AG10803 (cell line): ENCODE measurements around the gene GRID2.
"Not testable (repeated sequence)": the region's sequence is repeated elsewhere in the genome, so short reads cannot be mapped to it uniquely, and the experiment has no call there.

Experiments
- DNase-seq: peaks from one replicate; pipeline ENCODE4 v3.0.0; 2010; ENCODE audit warnings: low read depth
- H3K4me3 ChIP-seq: 2 replicates; pipeline ENCODE4 v1.5.1; 2011; ENCODE audit warnings: mild to moderate bottlenecking, low read length, control low read depth
- TF ChIP-seq, protein P1 (sequence below): conservative IDR thresholded peaks from 2 replicates; pipeline ENCODE4 v1.5.1; 2011; ENCODE audit warnings: mild to moderate bottlenecking, low read length, control low read depth, inconsistent platforms

The GRID2 gene

DNA sequence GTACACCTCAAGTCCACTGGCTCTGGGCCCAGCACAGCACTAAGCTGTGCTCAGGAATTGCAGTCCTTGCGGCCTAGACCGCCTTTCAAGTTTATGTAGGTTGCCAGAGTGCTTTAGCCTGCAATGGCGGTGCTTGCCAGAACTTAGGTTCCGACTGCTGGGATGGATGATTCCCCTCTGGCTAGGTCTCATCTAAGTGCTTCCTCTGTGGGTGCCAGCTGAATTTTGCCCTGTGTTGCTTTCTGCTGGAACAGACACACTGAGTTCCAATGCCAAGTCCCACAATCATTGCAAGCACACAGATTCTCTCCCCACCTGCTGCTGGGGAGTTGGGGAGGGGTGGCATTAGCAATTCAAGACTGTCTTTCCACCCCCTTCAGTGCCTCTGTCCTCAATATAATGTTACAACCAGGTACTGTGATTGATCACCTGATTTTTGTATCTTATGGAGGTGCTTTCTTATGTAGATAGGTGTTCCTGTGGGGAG lies 129.5 kb downstream of the GRID2 start:
- no peak for DNase-seq
- no peak overlapping the region for H3K4me3 ChIP-seq
- TF ChIP-seq, protein P1, sequence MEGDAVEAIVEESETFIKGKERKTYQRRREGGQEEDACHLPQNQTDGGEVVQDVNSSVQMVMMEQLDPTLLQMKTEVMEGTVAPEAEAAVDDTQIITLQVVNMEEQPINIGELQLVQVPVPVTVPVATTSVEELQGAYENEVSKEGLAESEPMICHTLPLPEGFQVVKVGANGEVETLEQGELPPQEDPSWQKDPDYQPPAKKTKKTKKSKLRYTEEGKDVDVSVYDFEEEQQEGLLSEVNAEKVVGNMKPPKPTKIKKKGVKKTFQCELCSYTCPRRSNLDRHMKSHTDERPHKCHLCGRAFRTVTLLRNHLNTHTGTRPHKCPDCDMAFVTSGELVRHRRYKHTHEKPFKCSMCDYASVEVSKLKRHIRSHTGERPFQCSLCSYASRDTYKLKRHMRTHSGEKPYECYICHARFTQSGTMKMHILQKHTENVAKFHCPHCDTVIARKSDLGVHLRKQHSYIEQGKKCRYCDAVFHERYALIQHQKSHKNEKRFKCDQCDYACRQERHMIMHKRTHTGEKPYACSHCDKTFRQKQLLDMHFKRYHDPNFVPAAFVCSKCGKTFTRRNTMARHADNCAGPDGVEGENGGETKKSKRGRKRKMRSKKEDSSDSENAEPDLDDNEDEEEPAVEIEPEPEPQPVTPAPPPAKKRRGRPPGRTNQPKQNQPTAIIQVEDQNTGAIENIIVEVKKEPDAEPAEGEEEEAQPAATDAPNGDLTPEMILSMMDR = no peak

DNA sequence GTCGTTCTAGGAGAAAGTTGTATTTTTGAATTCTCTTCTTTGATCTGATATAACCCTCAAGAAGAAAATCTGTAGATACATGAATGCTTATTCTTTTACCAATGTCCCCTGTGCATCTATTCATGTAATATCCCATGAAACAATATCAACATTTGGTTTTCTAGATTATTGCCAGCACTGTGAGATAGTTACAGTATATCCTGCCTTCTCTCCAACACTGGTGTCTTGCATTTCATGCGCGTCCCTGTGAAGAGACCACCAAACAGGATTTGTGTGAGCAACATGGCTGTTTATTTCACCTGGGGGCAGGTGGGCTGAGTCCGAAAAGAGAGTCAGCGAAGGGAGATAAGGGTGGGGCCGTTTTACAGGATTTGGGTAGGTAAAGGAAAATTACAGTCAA lies 135.0 kb downstream of the GRID2 start:
- not testable (repeated sequence) for DNase-seq, H3K4me3 ChIP-seq

DNA sequence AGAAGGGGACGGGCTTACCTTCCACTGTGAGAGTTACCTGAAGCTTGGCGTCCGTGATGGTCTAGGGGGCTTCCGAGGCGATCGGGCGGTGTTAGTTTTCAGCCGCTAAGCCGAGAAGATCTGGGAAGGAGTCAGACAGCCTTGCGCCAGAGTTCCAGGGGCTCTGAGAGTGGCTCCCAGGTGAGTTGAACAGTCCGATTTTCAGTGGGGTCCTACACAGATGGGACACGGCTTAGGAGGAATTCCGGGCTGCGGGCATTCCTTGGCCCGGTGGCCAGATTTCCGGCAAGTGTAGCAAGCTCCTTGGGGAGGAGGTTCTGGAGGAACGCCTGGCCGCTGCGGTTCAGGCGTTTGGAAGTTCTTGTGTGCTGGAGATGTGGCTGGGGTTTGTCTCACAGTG lies 138.4 kb downstream of the GRID2 start:
- not testable (repeated sequence) for H3K4me3 ChIP-seq, DNase-seq

DNA sequence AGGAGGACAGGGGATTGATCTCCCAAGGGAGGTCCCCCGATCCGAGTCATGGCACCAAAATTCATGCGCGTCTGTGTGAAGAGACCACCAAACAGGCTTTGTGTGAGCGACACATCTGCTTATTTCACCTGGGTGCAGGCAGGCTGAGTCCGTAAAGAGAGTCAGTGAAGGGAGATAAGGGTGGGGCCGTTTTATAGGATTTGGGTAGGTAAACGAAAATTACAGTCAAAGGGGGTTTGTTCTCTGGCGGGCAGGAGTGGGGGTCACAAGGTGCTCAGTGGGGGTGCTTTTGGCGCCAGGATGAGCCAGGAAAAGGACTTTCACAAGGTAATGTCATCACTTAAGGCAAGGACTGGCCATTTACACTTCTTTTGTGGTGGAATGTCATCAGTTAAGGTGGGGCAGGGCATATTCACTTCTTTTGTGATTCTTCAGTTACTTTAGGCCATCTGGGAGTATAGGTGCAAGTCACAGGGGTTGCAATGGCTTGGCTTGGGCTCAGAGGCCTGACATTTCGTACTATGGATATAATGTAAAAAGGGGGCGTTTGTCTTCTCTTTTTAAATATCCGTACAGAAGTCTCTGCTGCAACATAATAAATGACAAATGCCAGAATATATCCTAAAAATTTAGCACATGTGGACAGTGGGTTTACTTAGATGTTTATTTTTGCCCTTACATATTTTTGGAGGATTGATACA lies 140.5 kb downstream of the GRID2 start:
- H3K4me3 ChIP-seq, DNase-seq: not testable (repeated sequence)

DNA sequence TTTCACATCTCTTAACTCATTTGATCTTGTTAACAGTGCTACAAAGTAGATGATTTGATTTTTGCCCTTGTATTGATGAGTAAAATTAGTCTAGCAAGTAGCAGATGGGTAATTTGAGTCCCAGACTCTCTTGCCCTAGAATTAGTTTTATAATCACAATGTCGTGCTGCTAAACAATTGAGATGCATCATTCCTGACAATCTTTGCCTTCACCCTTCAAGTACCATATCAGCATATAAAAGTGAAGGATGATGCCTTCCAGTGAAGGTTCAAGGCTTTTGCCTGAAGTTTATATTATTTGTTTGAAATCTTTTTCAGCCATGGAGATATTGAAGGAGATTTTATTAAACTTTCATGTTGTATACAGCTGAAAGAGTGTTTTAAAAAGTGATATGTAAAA lies 141.4 kb downstream of the GRID2 start:
- no peak for DNase-seq
- H3K4me3 ChIP-seq = no peak overlapping the region
- TF ChIP-seq, protein P1 = no peak

DNA sequence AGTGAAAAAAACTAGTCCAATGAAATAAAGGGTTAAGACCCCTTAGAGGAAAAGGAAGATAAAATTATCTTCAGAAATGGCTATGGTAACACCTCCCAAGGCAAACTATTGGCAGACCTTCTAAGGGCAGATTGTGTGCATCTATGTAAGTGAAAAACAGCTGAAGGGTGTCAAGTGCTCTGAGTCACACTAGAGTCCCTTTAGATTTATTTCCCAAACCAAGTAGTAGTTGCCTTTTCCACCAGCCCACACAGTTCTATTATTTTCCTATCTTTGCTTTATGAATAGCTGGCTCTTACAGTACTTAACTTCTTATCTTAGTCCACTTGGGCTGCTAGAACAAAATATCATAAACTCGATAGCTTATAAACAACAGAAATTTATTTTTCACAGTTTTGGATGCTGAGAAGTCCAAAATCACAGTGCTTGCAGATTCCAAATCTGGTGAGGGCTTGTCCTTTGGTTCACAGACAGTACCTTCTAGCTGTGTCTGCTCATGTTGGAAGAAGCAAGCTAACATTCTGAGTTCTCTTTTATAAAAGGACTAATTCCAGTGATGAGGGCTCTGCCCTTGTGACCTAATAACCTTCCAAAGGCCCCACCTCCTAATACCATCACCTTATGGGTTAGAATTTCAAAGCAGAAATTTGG lies 143.6 kb downstream of the GRID2 start:
- DNase-seq = no peak
- no peak overlapping the region for H3K4me3 ChIP-seq

DNA sequence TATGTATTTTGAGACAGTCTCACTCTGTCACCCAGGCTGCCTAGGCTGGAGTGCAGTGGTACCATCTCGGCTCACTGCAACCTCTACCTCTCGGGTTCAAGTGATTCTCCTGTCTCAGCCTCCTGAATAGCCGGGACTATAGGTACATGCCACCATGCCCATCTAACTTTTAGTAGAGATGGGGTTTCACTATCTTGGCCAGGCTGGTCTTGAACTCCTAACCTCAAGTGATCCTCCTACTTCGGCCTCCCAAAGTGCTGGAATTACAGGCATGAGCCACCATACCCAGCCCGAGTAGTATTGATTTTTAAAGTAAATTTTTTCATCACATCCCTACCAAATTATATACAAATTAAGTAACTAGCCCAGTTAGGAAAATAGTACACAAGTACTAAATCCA lies 144.4 kb downstream of the GRID2 start:
- not testable (repeated sequence) for DNase-seq, H3K4me3 ChIP-seq

More for the DNA sequence above, 143.6 kb downstream of the GRID2 start:
- TF ChIP-seq, protein P1 = no peak

DNA sequence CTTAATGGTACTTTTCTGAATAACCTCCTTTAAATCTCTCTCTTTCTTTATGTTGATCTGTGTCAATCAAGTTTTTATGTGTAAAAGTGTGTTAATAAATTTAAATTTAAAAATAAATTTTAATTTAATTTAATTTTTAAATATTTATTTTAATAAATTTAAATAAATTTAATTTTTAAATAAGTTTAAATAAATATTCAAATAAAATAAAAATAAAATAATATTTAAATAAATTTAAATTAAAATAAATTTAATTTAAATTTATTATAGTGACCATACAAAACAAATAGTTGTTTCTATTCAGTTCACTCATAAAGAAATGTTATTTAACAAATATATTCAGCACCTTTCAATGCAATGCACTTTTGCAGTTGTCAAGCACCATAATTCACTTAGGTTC lies 146.9 kb downstream of the GRID2 start:
- no peak for DNase-seq

DNA sequence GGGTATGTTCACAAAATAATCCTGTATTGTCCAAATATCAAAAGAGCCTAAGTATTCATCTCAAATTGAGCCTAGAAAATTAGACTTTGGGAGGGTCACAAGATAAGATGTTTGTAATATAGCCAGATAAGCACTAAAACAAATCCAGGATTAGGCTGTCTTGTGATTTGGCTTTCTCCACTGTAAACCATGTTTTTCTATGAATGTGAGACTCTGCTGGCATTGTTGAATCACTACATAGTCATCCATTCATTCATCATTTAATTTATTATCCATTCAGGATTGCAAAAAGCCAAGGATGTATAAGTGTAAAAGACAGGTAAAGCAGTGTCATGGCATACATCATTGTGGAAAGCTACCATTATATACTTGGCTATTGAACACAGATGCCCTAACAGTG lies 148.0 kb downstream of the GRID2 start:
- no peak for DNase-seq
- TF ChIP-seq, protein P1 = no peak

More for the DNA sequence above, 146.9 kb downstream of the GRID2 start:
- H3K4me3 ChIP-seq = no peak overlapping the region
- TF ChIP-seq, protein P1 = no peak

DNA sequence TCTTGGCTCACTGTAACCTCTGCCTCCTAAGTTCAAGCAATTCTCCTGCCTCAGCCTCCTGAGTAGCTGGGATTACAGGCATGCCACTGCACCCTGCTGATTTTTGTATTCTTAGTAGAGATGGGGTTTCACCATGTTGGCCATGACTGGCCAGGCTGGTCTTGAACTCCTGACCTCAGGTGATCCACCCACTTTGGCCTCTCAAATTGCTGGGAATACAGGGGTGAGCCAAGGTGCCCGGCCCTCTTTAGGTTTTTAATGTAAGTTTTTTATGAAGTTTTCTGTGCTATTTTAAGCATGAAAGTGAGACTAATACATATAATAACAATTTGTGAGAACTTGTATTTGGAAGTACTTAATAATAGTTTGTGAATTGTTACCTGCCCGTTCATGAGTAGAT lies 148.6 kb downstream of the GRID2 start:
- DNase-seq, H3K4me3 ChIP-seq: not testable (repeated sequence)

More for the DNA sequence above, 148.0 kb downstream of the GRID2 start:
- H3K4me3 ChIP-seq = no peak overlapping the region
